Measurements from ENCODE around the gene KDM6B.

The KDM6B gene

DNA sequence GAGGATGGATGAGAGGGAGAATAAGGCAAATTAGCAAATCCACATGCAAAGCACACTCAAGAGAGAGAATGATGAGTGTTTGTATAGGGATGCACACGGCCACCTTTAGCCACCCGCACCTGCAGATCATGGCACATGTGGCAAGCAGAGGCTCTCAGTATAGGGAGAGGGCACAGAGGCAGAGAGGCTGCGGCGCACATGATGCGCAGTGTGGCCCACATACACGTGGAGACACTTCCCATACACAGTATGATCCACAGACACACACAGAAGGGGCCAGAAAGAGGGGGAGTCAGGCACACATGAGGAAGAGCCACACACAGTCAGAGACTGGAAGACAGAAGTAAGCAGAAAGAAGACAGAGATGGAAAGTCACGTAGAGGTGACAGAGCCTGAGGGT lies 48.1 kb downstream of the KDM6B start:
- DNase-seq = no peak

DNA sequence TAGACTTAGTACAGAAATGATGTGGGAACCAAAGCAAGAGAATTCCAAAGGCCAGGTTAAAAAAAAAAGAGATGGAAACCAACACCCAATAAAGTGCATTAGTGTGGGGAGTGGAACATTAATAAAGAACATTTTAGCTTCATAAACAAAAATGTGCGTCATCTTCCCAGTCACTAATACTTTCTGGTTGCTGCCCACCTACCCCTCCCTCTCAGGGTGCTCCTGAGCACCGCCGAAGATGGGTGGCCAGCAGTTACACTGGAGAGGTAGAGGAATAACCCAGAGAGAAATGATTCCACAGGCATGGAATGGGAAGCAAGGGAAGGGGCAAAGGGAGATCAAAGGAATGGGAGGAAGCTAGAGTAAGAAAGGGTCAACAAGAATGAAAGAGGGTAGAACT lies 48.6 kb downstream of the KDM6B start:
- no peak for DNase-seq

Data from NCI-H226 (cell line).